H1 (cell line): ENCODE results near the gene SPATA33. TPM values are rescaled to one million over a fixed set of nuclear protein-coding genes. Genes with fewer than 3 reads are reported as not detected.

ENCODE experiments used
- CTCF ChIA-PET: fragments of 300-600 bp; sonication (Branson Sonifier 250); formaldehyde crosslinking; loops from one replicate; lab custom pipeline; 2021; ENCODE audit not compliant: partially characterized antibody; lab: Charles Lee
- POLR2A ChIA-PET: fragments of 300-600 bp; sonication (Branson Sonifier 250); formaldehyde crosslinking; loops from one replicate; lab custom pipeline; 2021; ENCODE audit warnings: inconsistent platforms; ENCODE audit not compliant: partially characterized antibody; lab: Charles Lee
- DNase-seq, 2 experiments: peaks; one replicate each; pipeline versions ENCODE4 v3.0.0 to v3.0.0-alpha.2; 2010 to 2022; ENCODE audit warnings: low spot score in 2 of 2, low read depth in 1 of 2, mixed read lengths in 1 of 2
- FAIRE-seq: peaks from 2 replicates; lab custom pipeline; 2011; peaks lifted over from hg19 to GRCh38; lab: Jason Lieb, UNC
- H2AFZ ChIP-seq: 2 replicates; pipeline ENCODE4 v1.8.1; 2012; ENCODE audit warnings: low read length, inconsistent platforms
- H2AK5ac ChIP-seq: 2 replicates; pipeline ENCODE4 v1.6.1; 2013; ENCODE audit warnings: low read depth, low read length
- H2BK120ac ChIP-seq: replicated peaks from 2 replicates; pipeline ENCODE3; 2013; ENCODE audit warnings: low read depth, low read length, inconsistent platforms
- H2BK12ac ChIP-seq: 2 replicates; pipeline ENCODE4 v1.6.1; 2013; ENCODE audit warnings: low read depth, low read length
- H2BK15ac ChIP-seq: 2 replicates; pipeline ENCODE4 v1.6.1; 2013; ENCODE audit warnings: low read length
- H2BK20ac ChIP-seq: 2 replicates; pipeline ENCODE4 v1.6.1; 2013; ENCODE audit warnings: low read length
- H2BK5ac ChIP-seq: 2 replicates; pipeline ENCODE4 v1.6.1; 2013; ENCODE audit warnings: low read depth, low read length
- H3K14ac ChIP-seq: 2 replicates; pipeline ENCODE4 v1.6.1; 2013; ENCODE audit warnings: inconsistent platforms; ENCODE audit not compliant: insufficient read length
- H3K18ac ChIP-seq: 2 replicates; pipeline ENCODE4 v1.6.1; 2013; ENCODE audit warnings: low read length; ENCODE audit errors: extremely low read depth
- H3K23ac ChIP-seq: 2 replicates; pipeline ENCODE4 v1.6.1; 2013; ENCODE audit warnings: inconsistent platforms; ENCODE audit not compliant: insufficient read length
- H3K23me2 ChIP-seq: 2 replicates; pipeline ENCODE4 v1.6.1; 2013; ENCODE audit warnings: low read depth, low read length
- H3K27ac ChIP-seq: 2 replicates; pipeline ENCODE4 v1.6.1; 2011; ENCODE audit warnings: low read depth, low read length, inconsistent platforms
- H3K27me3 ChIP-seq, 4 experiments: replicated peaks in 1 of 4; 1 replicate in 1 of 4; 2 replicates in 3 of 4; pipeline versions ENCODE4 v1.6.1 to v1.8.1; 2011 to 2013; ENCODE audit warnings: low read length in 3 of 4, mild to moderate bottlenecking in 3 of 4, inconsistent platforms in 2 of 4, mixed read lengths in 2 of 4, moderate library complexity in 1 of 4; ENCODE audit not compliant: control insufficient read depth in 3 of 4, insufficient read depth in 3 of 4; ENCODE audit errors: extremely low read depth in 1 of 4
- H3K36me3 ChIP-seq, 4 experiments: 2 replicates each; pipeline versions ENCODE4 v1.6.1 to v1.8.1; 2011 to 2013; ENCODE audit warnings: mild to moderate bottlenecking in 4 of 4, low read length in 3 of 4, moderate library complexity in 2 of 4, control low read depth in 1 of 4, inconsistent platforms in 1 of 4; ENCODE audit not compliant: insufficient read depth in 4 of 4, control insufficient read depth in 2 of 4
- H3K4ac ChIP-seq: replicated peaks from 2 replicates; pipeline ENCODE3; 2013; ENCODE audit warnings: low read length, low read depth, mixed read lengths, inconsistent platforms; ENCODE audit not compliant: insufficient read length
- H3K4me1 ChIP-seq, 4 experiments: replicated peaks in 1 of 4; 1 replicate in 1 of 4; 2 replicates in 3 of 4; pipeline versions ENCODE4 v1.6.1 to v1.8.1; 2011 to 2013; ENCODE audit warnings: low read length in 3 of 4, inconsistent platforms in 2 of 4, mixed read lengths in 1 of 4; ENCODE audit not compliant: insufficient read depth in 4 of 4, control insufficient read depth in 3 of 4
- H3K4me2 ChIP-seq, 2 experiments: 2 replicates each; pipeline versions ENCODE4 v1.6.1 to v1.8.1; 2011 to 2013; ENCODE audit warnings: low read depth in 2 of 2, low read length in 2 of 2, control low read depth in 1 of 2, inconsistent platforms in 1 of 2, mild to moderate bottlenecking in 1 of 2; ENCODE audit not compliant: insufficient read depth in 1 of 2
- H3K4me3 ChIP-seq, 4 experiments: fragments of 200-600, 300-600 bp in 1 of 4; sonication (generic), shearing (Covaris generic), sonication (Bioruptor Twin) in 1 of 4; 2 replicates each; pipeline versions ENCODE4 v1.5.1 to v1.8.1; 2011 to 2016; ENCODE audit warnings: low read length in 4 of 4, low read depth in 3 of 4, control low read depth in 2 of 4, inconsistent platforms in 2 of 4, mild to moderate bottlenecking in 2 of 4, mixed read lengths in 1 of 4, moderate library complexity in 1 of 4; ENCODE audit not compliant: insufficient read depth in 2 of 4; ENCODE audit errors: extremely low read depth in 1 of 4
- H3K56ac ChIP-seq: replicated peaks from 2 replicates; pipeline ENCODE3; 2013; ENCODE audit warnings: low read depth, mild to moderate bottlenecking, mixed read lengths, low read length, inconsistent platforms; ENCODE audit not compliant: insufficient read length
- H3K79me1 ChIP-seq: 2 replicates; pipeline ENCODE4 v1.6.1; 2013; ENCODE audit warnings: low read depth, low read length, control low read depth
- H3K79me2 ChIP-seq, 2 experiments: 2 replicates each; pipeline versions ENCODE4 v1.6.1 to v1.8.1; 2012 to 2013; ENCODE audit warnings: low read length in 2 of 2, mild to moderate bottlenecking in 2 of 2, inconsistent platforms in 1 of 2; ENCODE audit not compliant: insufficient read depth in 2 of 2, control insufficient read depth in 1 of 2
- H3K9ac ChIP-seq, 4 experiments: replicated peaks in 1 of 4; 1 replicate in 1 of 4; 2 replicates in 3 of 4; pipeline versions ENCODE4 v1.6.1 to v1.8.1; 2011 to 2013; ENCODE audit warnings: low read depth in 3 of 4, low read length in 3 of 4, control low read depth in 2 of 4, mild to moderate bottlenecking in 2 of 4, moderate library complexity in 2 of 4, inconsistent platforms in 1 of 4; ENCODE audit errors: extremely low read depth in 1 of 4
- H3K9me3 ChIP-seq, 2 experiments: 2 replicates each; pipeline versions ENCODE4 v1.6.1 to v1.8.1; 2012 to 2013; ENCODE audit warnings: mild to moderate bottlenecking in 2 of 2, moderate library complexity in 2 of 2, control low read depth in 1 of 2, inconsistent platforms in 1 of 2, low read depth in 1 of 2, low read length in 1 of 2, mixed read lengths in 1 of 2; ENCODE audit not compliant: insufficient read depth in 2 of 2
- H4K20me1 ChIP-seq, 2 experiments: replicated peaks in 1 of 2; 2 replicates each; pipeline versions ENCODE3 to v1.8.1; 2011 to 2013; ENCODE audit warnings: inconsistent platforms in 2 of 2, low read length in 2 of 2, mild to moderate bottlenecking in 1 of 2; ENCODE audit not compliant: insufficient read depth in 2 of 2, control insufficient read depth in 1 of 2
- H4K5ac ChIP-seq: 2 replicates; pipeline ENCODE4 v1.6.1; 2013; ENCODE audit warnings: low read length, low read depth, mixed read lengths, inconsistent platforms; ENCODE audit not compliant: insufficient read length
- H4K8ac ChIP-seq: 2 replicates; pipeline ENCODE4 v1.8.0; 2013; ENCODE audit warnings: mild to moderate bottlenecking, moderate library complexity, low read length, inconsistent platforms; ENCODE audit not compliant: insufficient read depth; ENCODE audit errors: extremely low read depth
- H4K91ac ChIP-seq: replicated peaks from 2 replicates; pipeline ENCODE3; 2013; ENCODE audit warnings: low read length, mixed read lengths, inconsistent platforms; ENCODE audit not compliant: insufficient read length
- CHD2 ChIP-seq: IDR thresholded peaks from 2 replicates; pipeline ENCODE4 v1.6.1; 2012; ENCODE audit warnings: low read length, improper control_type of control experiment
- WGBS, 2 experiments: shearing (Covaris generic) in 1 of 2; methylation state at CpG; one replicate each; pipeline versions ENCODE4 v1.1.6 to v1.1.7; 2013 to 2015; ENCODE audit warnings: low lambda C conversion rate in 2 of 2, mixed read lengths in 2 of 2, inconsistent platforms in 1 of 2, low coverage in 1 of 2, missing lambda C conversion rate in 1 of 2; ENCODE audit not compliant: insufficient replicate concordance in 2 of 2, insufficient coverage in 1 of 2, insufficient read length in 1 of 2; ENCODE audit errors: extremely low coverage in 1 of 2, missing lambda C conversion rate in 1 of 2; 5-methylcytosine and 5-hydroxymethylcytosine counted together
- polyA plus RNA-seq, 7 experiments: library from polyadenylated mRNA; depleted of rRNA in 3 of 7; stranded (reverse) in 5 of 7; unstranded in 2 of 7; fragments of >200 nt in 5 of 7; fragments of 200-250 nt in 2 of 7; gene quantifications; 1 replicate in 5 of 7; 2 replicates in 1 of 7; 4 replicates in 1 of 7; pipeline versions ENCODE4 v1.2.1 to v1.2.3, GENCODE V29; 2011 to 2013; ENCODE audit warnings: missing spikeins in 2 of 7, mixed read lengths in 2 of 7
- total RNA-seq: library from RNA; stranded (reverse); fragmentation: NEBNext Ultra II Directional; extraction: Animal tissue kit (Norgen Biotek cat#: 25700); gene quantifications from 2 replicates; pipeline ENCODE4 v1.2.1, GENCODE V29; 2021

Gene SPATA33
- total and polyA plus RNA-seq, 2 of the 8 experiments (the other 6 are each of a cell fraction or from before 2014, with no cell fraction given), result 5.4 to 16.9 TPM

GRCh38 chr16:89716493-89716892, 58.9 kb downstream of the SPATA33 start:
- Histone ChIP-seq H3K23me2 (peaks cover 8% of the 10 kb centered on the region), H3K36me3 (peaks cover 0 to 10% (median 5%) of the 10 kb centered on the region in 4 experiments; a peak in 3 of 8 replicates), H3K23ac (no peak overlapping the region), H4K8ac (no peak overlapping the region), H3K9ac (no peak overlapping the region), H2BK120ac (no peak overlapping the region), H3K27me3 (peaks cover 1 to 25% (median 21%) of the 10 kb centered on the region in 4 experiments), H4K91ac (no peak overlapping the region), H2BK5ac (no peak overlapping the region), H3K27ac (no peak overlapping the region), H2AK5ac (no peak overlapping the region), H2BK12ac (no peak overlapping the region), H2BK20ac (no peak overlapping the region), H2AFZ (no peak overlapping the region), H3K56ac (no peak overlapping the region), H3K9me3 (no peaks in the 10 kb centered on the region), H3K18ac (no peak overlapping the region), H3K14ac (no peak overlapping the region), H4K20me1 (peaks cover 9 to 15% of the 10 kb centered on the region in 2 experiments), H3K4ac (no peak overlapping the region), H4K5ac (no peak overlapping the region), H2BK15ac (no peak overlapping the region), H3K4me3 (no peak overlapping the region), H3K79me1 (0 out of 2 replicates have a peak, but pooled peaks cover 2% of the 10 kb centered on the region), H3K79me2 (no peaks in the 10 kb centered on the region), H3K4me2 (no peak overlapping the region), H3K4me1 (peaks cover 0 to 9% (median 0%) of the 10 kb centered on the region in 4 experiments; a peak in 5 of 7 replicates)
- POLR2A ChIA-PET, result interaction anchor here (0.6 to 16.7 kb wide), 9 partner anchors 8 to 170 kb away, joined by 3 to 193 read pairs (median 5); partner anchors contain the start of genes CDK10, SPATA2L and SPIRE2
- WGBS, 2 experiments, result 95% methylated on average over 13 of the region's 15 CpGs; no CpG with 5 or more reads in 1 of the 2 experiments
- CTCF ChIA-PET, result interaction anchor here (0.6 to 1.7 kb wide), 6 partner anchors 9 to 847 kb away, joined by 3 to 10 read pairs (median 4); no protein-coding TSS in a partner anchor
- no peak for FAIRE-seq
- DNase-seq, result no peak
- no peak for TF ChIP-seq CHD2
